Brain microvascular endothelial cell (primary cell): ENCODE data around the gene LSM14B.
A peak's percentile ranks its signal among the peaks of the same experiment; 100 is the strongest.

Experiments used
- DNase-seq: peaks from one replicate; pipeline ENCODE4 v3.0.0-alpha.2; 2020
- H3K27ac ChIP-seq: fragments of 250-450 bp; sonication (Bioruptor Pico); 2 replicates; pipeline ENCODE4 v1.5.1; 2020; ENCODE audit warnings: mild to moderate bottlenecking, moderate library complexity
- H3K27me3 ChIP-seq: fragments of 250-450 bp; sonication (Bioruptor Pico); replicated peaks from 2 replicates; pipeline ENCODE4 v1.5.1; 2020; ENCODE audit warnings: mild to moderate bottlenecking
- H3K36me3 ChIP-seq: fragments of 250-450 bp; sonication (Bioruptor Pico); replicated peaks from 2 replicates; pipeline ENCODE4 v1.5.1; 2020; ENCODE audit warnings: mild to moderate bottlenecking
- H3K4me3 ChIP-seq: 2 replicates; pipeline ENCODE4 v1.5.1; 2011; ENCODE audit warnings: low read depth, mild to moderate bottlenecking, control low read depth, low read length, moderate library complexity
- in situ Hi-C: cut with HindIII; loops from 2 replicates; pipeline ENCODE4 v1.10.0; 2017; ENCODE audit warnings: low sequenced_read_pairs, low pct_ligation_motif_present
- TF ChIP-seq, protein P1 (sequence below): IDR thresholded peaks from 2 replicates; pipeline ENCODE4 v1.5.1; 2011; ENCODE audit warnings: low read depth, mild to moderate bottlenecking, moderate library complexity, low read length, control low read depth, inconsistent platforms; ENCODE audit errors: missing control alignments

LSM14B gene

DNA sequence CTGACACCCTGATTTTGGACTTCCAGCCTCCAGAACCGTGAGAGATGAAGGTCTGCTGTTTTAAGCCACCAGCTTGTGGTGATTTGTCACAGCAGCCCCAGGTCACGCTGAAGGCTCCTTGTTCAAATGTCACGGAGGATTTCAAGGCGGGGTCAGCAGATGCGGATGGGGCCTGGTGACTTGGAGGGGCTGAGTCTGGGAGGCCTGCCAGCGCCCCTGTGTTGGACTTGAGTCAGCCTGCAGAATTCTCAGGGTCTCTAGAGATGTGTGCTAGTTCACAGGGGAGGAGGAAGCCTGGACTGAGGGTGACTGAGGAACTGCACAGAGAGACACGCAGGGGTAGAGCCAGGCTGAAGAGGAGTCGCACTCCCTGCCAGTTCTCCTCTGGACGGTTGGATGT is 37.1 kb upstream of the LSM14B start:
- in situ Hi-C loops, result no loop called here
- TF ChIP-seq, protein P1, sequence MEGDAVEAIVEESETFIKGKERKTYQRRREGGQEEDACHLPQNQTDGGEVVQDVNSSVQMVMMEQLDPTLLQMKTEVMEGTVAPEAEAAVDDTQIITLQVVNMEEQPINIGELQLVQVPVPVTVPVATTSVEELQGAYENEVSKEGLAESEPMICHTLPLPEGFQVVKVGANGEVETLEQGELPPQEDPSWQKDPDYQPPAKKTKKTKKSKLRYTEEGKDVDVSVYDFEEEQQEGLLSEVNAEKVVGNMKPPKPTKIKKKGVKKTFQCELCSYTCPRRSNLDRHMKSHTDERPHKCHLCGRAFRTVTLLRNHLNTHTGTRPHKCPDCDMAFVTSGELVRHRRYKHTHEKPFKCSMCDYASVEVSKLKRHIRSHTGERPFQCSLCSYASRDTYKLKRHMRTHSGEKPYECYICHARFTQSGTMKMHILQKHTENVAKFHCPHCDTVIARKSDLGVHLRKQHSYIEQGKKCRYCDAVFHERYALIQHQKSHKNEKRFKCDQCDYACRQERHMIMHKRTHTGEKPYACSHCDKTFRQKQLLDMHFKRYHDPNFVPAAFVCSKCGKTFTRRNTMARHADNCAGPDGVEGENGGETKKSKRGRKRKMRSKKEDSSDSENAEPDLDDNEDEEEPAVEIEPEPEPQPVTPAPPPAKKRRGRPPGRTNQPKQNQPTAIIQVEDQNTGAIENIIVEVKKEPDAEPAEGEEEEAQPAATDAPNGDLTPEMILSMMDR, result no peak

DNA sequence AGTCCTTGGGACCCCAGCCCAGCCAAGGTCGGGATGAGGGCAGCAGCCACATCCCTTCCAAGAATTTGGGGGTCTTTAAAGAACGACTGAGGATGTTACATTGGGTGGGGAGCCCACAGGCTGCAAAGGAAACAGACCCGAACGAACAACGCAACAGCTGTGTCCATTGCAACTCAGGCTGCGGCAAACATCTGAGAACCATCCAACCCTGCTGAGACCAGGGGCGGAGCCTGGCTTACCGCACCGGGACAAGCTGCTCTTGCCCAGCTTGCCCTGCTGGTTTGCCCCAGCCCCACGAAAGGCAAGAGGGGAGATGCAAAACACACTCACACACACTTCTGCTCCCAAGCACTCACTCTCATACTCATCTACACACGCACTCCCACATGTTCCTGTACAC is 35.0 kb upstream of the LSM14B start:
- TF ChIP-seq, protein P1, result no peak
- no peak for DNase-seq
- H3K27me3 ChIP-seq, result no peaks in the 10 kb centered on the region
- in situ Hi-C loops, result no loop called here
- no peak overlapping the region for H3K27ac ChIP-seq
- no peaks in the 10 kb centered on the region for H3K36me3 ChIP-seq
- no peak overlapping the region for H3K4me3 ChIP-seq

More for the DNA sequence above, 37.1 kb upstream of the LSM14B start:
- H3K4me3 ChIP-seq, result no peak overlapping the region
- DNase-seq, result no peak
- no peaks in the 10 kb centered on the region for H3K27me3 ChIP-seq
- H3K27ac ChIP-seq, result no peak overlapping the region
- no peaks in the 10 kb centered on the region for H3K36me3 ChIP-seq

DNA sequence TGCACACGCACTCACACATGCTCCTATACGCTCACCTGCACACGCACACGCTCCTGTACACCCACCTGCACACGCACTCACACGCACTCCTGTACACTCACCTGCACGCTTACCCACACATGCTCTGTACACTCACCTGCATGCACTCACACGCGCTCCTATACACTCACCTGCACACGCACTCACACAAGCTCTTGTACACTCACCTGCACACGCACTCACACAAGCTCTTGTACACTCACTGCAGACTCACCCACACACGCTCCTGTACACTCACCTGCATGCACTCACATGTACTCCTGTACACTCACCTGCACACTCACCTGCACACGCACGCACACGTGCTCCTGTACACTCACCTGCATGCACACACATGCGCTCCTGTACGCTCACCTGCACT is 34.6 kb upstream of the LSM14B start:
- Histone ChIP-seq H3K4me3 (no peak overlapping the region), H3K27me3 (no peaks in the 10 kb centered on the region), H3K36me3 (no peaks in the 10 kb centered on the region), H3K27ac (no peak overlapping the region)
- no peak for DNase-seq
- in situ Hi-C loops, result no loop called here
- TF ChIP-seq, protein P1, result no peak

DNA sequence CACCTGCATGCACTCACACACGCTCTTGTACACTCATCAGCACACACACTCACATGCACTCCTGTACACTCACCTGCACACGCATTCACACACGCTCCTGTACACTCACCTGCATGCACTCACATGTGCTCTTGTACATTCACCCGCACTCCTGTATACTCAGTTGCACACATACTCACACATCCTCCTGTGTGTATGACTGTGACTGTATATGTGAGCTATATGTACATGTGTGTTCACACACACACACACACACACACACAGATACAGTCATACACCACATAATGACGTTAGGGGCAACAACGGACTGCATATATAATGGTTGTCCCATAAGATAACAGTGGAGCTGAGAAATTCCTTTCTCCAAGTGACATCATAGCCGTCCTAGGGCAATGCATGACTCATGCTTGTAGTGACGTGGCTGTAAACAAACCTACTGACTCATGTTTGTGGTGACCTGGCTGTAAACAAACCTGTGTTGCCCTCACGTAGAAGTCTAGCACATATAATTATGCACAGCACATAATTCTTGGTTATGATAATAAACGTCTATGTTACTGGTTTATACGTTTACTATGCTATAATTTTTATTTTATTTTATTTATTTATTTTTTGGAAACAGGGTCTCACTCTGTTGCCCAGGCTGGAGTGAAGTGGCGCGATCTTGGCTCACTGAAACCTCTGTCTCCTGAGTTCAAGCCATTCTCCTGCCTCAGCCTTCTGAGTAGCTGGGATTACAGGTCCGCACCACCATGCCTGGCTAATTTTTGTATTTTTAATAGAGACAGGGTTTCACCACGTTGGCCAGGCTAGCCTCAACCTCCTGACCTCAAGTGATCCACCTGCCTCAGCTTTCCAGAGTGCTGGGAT is 33.8 kb upstream of the LSM14B start:
- H3K27me3 ChIP-seq, result no peaks in the 10 kb centered on the region
- H3K36me3 ChIP-seq, result no peaks in the 10 kb centered on the region
- no peak overlapping the region for H3K4me3 ChIP-seq
- in situ Hi-C loops, result no loop called here
- no peak overlapping the region for H3K27ac ChIP-seq
- TF ChIP-seq, protein P1, result no peak
- peak; percentile 93 for DNase-seq

DNA sequence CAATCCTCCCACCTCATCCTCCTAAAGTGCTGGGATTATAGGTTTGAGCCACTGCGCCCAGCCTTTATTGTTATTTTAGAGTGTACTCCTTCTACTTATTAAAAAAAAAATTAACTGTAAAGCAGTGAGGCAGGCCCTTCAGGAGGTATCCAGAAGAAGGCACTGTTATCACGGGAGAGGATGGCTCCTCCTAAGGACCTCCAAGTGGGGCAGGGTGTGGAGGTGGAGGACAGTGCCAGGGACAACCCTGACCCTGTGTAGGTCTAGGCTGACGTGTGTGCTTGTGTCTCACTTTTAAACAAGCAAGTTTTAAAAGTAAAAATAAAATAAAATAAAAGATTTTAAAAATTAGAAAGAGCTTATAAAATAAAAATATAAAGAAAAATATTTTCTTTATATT is 32.9 kb upstream of the LSM14B start:
- in situ Hi-C loops, result no loop called here
- Histone ChIP-seq H3K36me3 (no peaks in the 10 kb centered on the region), H3K4me3 (no peak overlapping the region), H3K27ac (no peak overlapping the region), H3K27me3 (no peaks in the 10 kb centered on the region)
- TF ChIP-seq, protein P1, result peak; percentile 7
- DNase-seq, result no peak
